GM18517 (cell line): Measurements from ENCODE around the gene NKX3-2.
"Not testable (repeated sequence)": the region's sequence is repeated elsewhere in the genome, so short reads cannot be mapped to it uniquely, and the experiment has no call there.

Source experiments
- ATAC-seq: cut with Tn5 transposase; IDR thresholded peaks from one replicate; pipeline ENCODE4 v1.9.1; 2021; ENCODE audit warnings: mild to moderate bottlenecking, moderate library complexity; ENCODE audit not compliant: unreplicated experiment

Gene NKX3-2

GRCh38 chr4:13543839-13544605 is at the start of gene NKX3-2:
Gene NKX3-2, minus strand, starts transcription at chr4:13544508. Its CDS starts 94 bp downstream, at chr4:13544414.
- ATAC-seq, result no peak

GRCh38 chr4:13592220-13592619 is 47.9 kb upstream of the NKX3-2 start:
- no peak for ATAC-seq

- no peak for ATAC-seq
These were observed 46.5 kb upstream of the NKX3-2 start for GRCh38 chr4:13590766-13591165.

GRCh38 chr4:13588954-13589353 is 44.6 kb upstream of the NKX3-2 start:
- no peak for ATAC-seq

- no peak for ATAC-seq
These were observed 40.2 kb upstream of the NKX3-2 start for GRCh38 chr4:13584481-13584880.

GRCh38 chr4:13580036-13580435 is 35.7 kb upstream of the NKX3-2 start:
- ATAC-seq, result no peak

- ATAC-seq, result no peak
These were observed 33.4 kb upstream of the NKX3-2 start for GRCh38 chr4:13577660-13578059.

- ATAC-seq, result no peak
These were observed 26.6 kb upstream of the NKX3-2 start for GRCh38 chr4:13570916-13571315.

GRCh38 chr4:13567125-13567524 is 22.8 kb upstream of the NKX3-2 start:
- no peak for ATAC-seq

- ATAC-seq, result no peak
These were observed 18.6 kb upstream of the NKX3-2 start for GRCh38 chr4:13562876-13563275.

GRCh38 chr4:13561673-13562072 is 17.4 kb upstream of the NKX3-2 start:
- no peak for ATAC-seq

- ATAC-seq, result not testable (repeated sequence)
These were observed 15.8 kb upstream of the NKX3-2 start for GRCh38 chr4:13560111-13560510.

- no peak for ATAC-seq
These were observed 15.1 kb upstream of the NKX3-2 start for GRCh38 chr4:13559413-13559812.

- ATAC-seq, result no peak
These were observed 14.6 kb upstream of the NKX3-2 start for GRCh38 chr4:13558881-13559280.

- no peak for ATAC-seq
These were observed 11.0 kb upstream of the NKX3-2 start for GRCh38 chr4:13555325-13555724.

GRCh38 chr4:13553081-13553480 is 8.8 kb upstream of the NKX3-2 start:
- ATAC-seq, result no peak

- peak; percentile 83 for ATAC-seq
These were observed 4.8 kb upstream of the NKX3-2 start for GRCh38 chr4:13548984-13549546.

GRCh38 chr4:13548059-13548983 is 4.0 kb upstream of the NKX3-2 start:
- peak; percentile 1 for ATAC-seq

- no peak for ATAC-seq
These were observed 3.3 kb upstream of the NKX3-2 start for GRCh38 chr4:13547485-13548041.

GRCh38 chr4:13546941-13547484 is 2.7 kb upstream of the NKX3-2 start:
- ATAC-seq, result no peak
